GM23338 (cell line): ENCODE results near the gene CSNK1E. TPM values are rescaled to one million over a fixed set of nuclear protein-coding genes. Genes with fewer than 3 reads are reported as not detected.

Experiments
- ATAC-seq: fragments of 200-7000 bp; cut with Tn5 transposase; 3 replicates; pipeline ENCODE4 v1.9.1; 2020
- DNase-seq: peaks from one replicate; pipeline ENCODE4 v3.0.0-alpha.2; 2015; ENCODE audit warnings: low spot score
- H2AFZ ChIP-seq: fragments of 200-600 bp; sonication (generic); 2 replicates; pipeline ENCODE4 v1.8.0; 2016; ENCODE audit warnings: antibody characterized with exemption, mild to moderate bottlenecking, moderate library complexity
- H3F3A ChIP-seq: fragments of 200-600 bp; sonication (generic); replicated peaks from 2 replicates; pipeline ENCODE4 v1.8.0; 2017; ENCODE audit warnings: antibody characterized with exemption, mixed run types, low read depth
- H3K27ac ChIP-seq: fragments of 200-600 bp; sonication (generic); 2 replicates; pipeline ENCODE4 v1.6.1; 2016; ENCODE audit warnings: low read depth
- H3K27me3 ChIP-seq: fragments of 200-600 bp; sonication (generic); 2 replicates; pipeline ENCODE4 v1.8.0; 2016; ENCODE audit warnings: mild to moderate bottlenecking, mixed run types, moderate library complexity; ENCODE audit not compliant: insufficient read depth
- H3K36me3 ChIP-seq: fragments of 200-600 bp; sonication (generic); 2 replicates; pipeline ENCODE4 v1.8.0; 2016; ENCODE audit warnings: mild to moderate bottlenecking; ENCODE audit not compliant: insufficient read depth
- H3K4me1 ChIP-seq: fragments of 200-600 bp; sonication (generic); 2 replicates; pipeline ENCODE4 v1.8.0; 2016; ENCODE audit warnings: mild to moderate bottlenecking, moderate library complexity; ENCODE audit not compliant: insufficient read depth
- H3K4me2 ChIP-seq: fragments of 200-600 bp; sonication (generic); 2 replicates; pipeline ENCODE4 v1.7.1; 2017; ENCODE audit warnings: mixed run types
- H3K4me3 ChIP-seq: fragments of 200-600 bp; sonication (generic); 2 replicates; pipeline ENCODE4 v1.6.1; 2016; ENCODE audit warnings: mixed run types
- H3K79me2 ChIP-seq: fragments of 200-600 bp; sonication (generic); replicated peaks from 2 replicates; pipeline ENCODE4 v1.8.0; 2017; ENCODE audit warnings: mild to moderate bottlenecking; ENCODE audit not compliant: insufficient read depth
- H3K9me2 ChIP-seq: fragments of 200-600 bp; sonication (generic); 2 replicates; pipeline ENCODE4 v1.8.0; 2017; ENCODE audit not compliant: insufficient read depth
- H4K20me1 ChIP-seq: fragments of 200-600 bp; sonication (generic); replicated peaks from 2 replicates; pipeline ENCODE4 v1.8.0; 2017; ENCODE audit warnings: mild to moderate bottlenecking; ENCODE audit not compliant: insufficient read depth
- H3K27ac Mint-ChIP-seq: 2 replicates; pipeline ENCODE4 v1.8.0; 2020; ENCODE audit warnings: inconsistent platforms, mild to moderate bottlenecking, moderate library complexity, mixed read lengths
- H3K27me3 Mint-ChIP-seq: 3 replicates; pipeline ENCODE4 v1.8.0; 2022; ENCODE audit warnings: low read depth, mild to moderate bottlenecking, moderate library complexity, mixed read lengths, inconsistent platforms; ENCODE audit not compliant: insufficient read depth, poor library complexity
- H3K36me3 Mint-ChIP-seq: 3 replicates; pipeline ENCODE4 v1.8.0; 2021; ENCODE audit warnings: low read depth, mild to moderate bottlenecking, inconsistent platforms, moderate library complexity, mixed read lengths
- H3K4me1 Mint-ChIP-seq: 3 replicates; pipeline ENCODE4 v1.8.0; 2020; ENCODE audit warnings: mild to moderate bottlenecking, inconsistent platforms, mixed read lengths
- H3K4me3 Mint-ChIP-seq: 3 replicates; pipeline ENCODE4 v1.8.0; 2021; ENCODE audit warnings: moderate library complexity, mild to moderate bottlenecking, inconsistent platforms, mixed read lengths
- H3K9me3 Mint-ChIP-seq: 3 replicates; pipeline ENCODE4 v1.8.0; 2020; ENCODE audit warnings: moderate library complexity, mild to moderate bottlenecking, inconsistent platforms, mixed read lengths
- CREB1 ChIP-seq: fragments of 250-450 bp; sonication (Bioruptor Pico); IDR thresholded peaks from 2 replicates; pipeline ENCODE4 v1.5.0; 2020; ENCODE audit warnings: low read depth, mild to moderate bottlenecking, moderate library complexity
- CTCF ChIP-seq, 2 experiments: fragments of 200-600 bp in 1 of 2; sonication (generic) in 1 of 2; conservative IDR thresholded peaks; 2 replicates each; pipeline versions ENCODE4 v1.5.1 to v1.6.1; 2016 to 2017; ENCODE audit warnings: antibody characterized with exemption in 2 of 2, low read depth in 2 of 2, mild to moderate bottlenecking in 2 of 2, moderate library complexity in 1 of 2
- ETS1 ChIP-seq: IDR thresholded peaks from 2 replicates; pipeline ENCODE4 v1.6.1; 2016; ENCODE audit warnings: antibody characterized with exemption
- EZH2 ChIP-seq: fragments of 200-600 bp; sonication (generic); IDR thresholded peaks from one replicate; pipeline ENCODE4 v1.8.0; 2017; ENCODE audit warnings: antibody characterized with exemption, mild to moderate bottlenecking, low read depth; ENCODE audit not compliant: unreplicated experiment
- EZH2phosphoT487 ChIP-seq: fragments of 200-600 bp; sonication (generic); IDR thresholded peaks from one replicate; pipeline ENCODE4 v1.8.1; 2018; ENCODE audit warnings: antibody characterized with exemption; ENCODE audit not compliant: unreplicated experiment
- JUNB ChIP-seq: IDR thresholded peaks from one replicate; pipeline ENCODE4 v1.6.1; 2016; ENCODE audit warnings: antibody characterized with exemption; ENCODE audit not compliant: unreplicated experiment
- NANOG ChIP-seq: IDR thresholded peaks from 2 replicates; pipeline ENCODE4 v1.6.1; 2016; ENCODE audit warnings: antibody characterized with exemption, borderline replicate concordance
- POLR2AphosphoS5 ChIP-seq: IDR thresholded peaks from 2 replicates; pipeline ENCODE4 v1.6.1; 2016; ENCODE audit warnings: antibody characterized with exemption, low read depth
- REST ChIP-seq: IDR thresholded peaks from one replicate; pipeline ENCODE4 v1.6.1; 2018; ENCODE audit warnings: antibody characterized with exemption; ENCODE audit not compliant: unreplicated experiment
- STAT1 ChIP-seq: IDR thresholded peaks from one replicate; pipeline ENCODE4 v1.6.1; 2016; ENCODE audit warnings: antibody characterized with exemption; ENCODE audit not compliant: unreplicated experiment
- ZNF114 ChIP-seq: fragments of 250-450 bp; sonication (Bioruptor Pico); IDR thresholded peaks from 2 replicates; pipeline ENCODE4 v1.5.0; 2020; ENCODE audit warnings: mild to moderate bottlenecking, moderate library complexity
- ZNF331 ChIP-seq: fragments of 250-450 bp; sonication (Bioruptor Pico); IDR thresholded peaks from 2 replicates; pipeline ENCODE4 v1.5.0; 2020; ENCODE audit warnings: low read depth, mild to moderate bottlenecking, moderate library complexity
- ZNF462 ChIP-seq: fragments of 250-450 bp; sonication (Bioruptor Pico); IDR thresholded peaks from 2 replicates; pipeline ENCODE4 v1.5.0; 2020; ENCODE audit warnings: mild to moderate bottlenecking, moderate library complexity
- polyA plus RNA-seq: library from polyadenylated mRNA; unstranded; fragments of >200 nt; fragmentation: Nextera tagmentation; extraction: Ambion mirVana; gene quantifications from 2 replicates; pipeline ENCODE4 v1.2.1, GENCODE V29; 2016
- total RNA-seq: library from RNA; depleted of rRNA; stranded (reverse); fragments of >200 nt; shearing (Covaris generic); gene quantifications from 2 replicates; pipeline ENCODE4 v1.2.3, GENCODE V29; 2014

The CSNK1E gene
- total and polyA plus RNA-seq, 2 experiments from 2014 or later: 180 to 259 TPM

- Histone ChIP-seq H3K36me3 (no peaks in the 10 kb centered on the region), H3K9me2 (no peaks in the 10 kb centered on the region), H2AFZ (no peak overlapping the region), H3K27ac (peak overlapping the region; percentile 79; the same call in 1 of the 2 replicates), H3K4me1 (0 out of 2 replicates have a peak, but pooled peaks cover 2% of the 10 kb centered on the region), H3K4me3 (no peak overlapping the region), H3K79me2 (peaks cover 2% of the 10 kb centered on the region; the same call in 1 of the 2 replicates), H3K4me2 (no peak overlapping the region), H3K27me3 (no peaks in the 10 kb centered on the region), H4K20me1 (peaks cover 8% of the 10 kb centered on the region; the same call in 1 of the 2 replicates), H3F3A (no peaks in the 10 kb centered on the region)
- Mint-ChIP-seq H3K27me3 (peaks cover 10% of the 10 kb centered on the region), H3K4me3 (no peak overlapping the region), H3K9me3 (no peaks in the 10 kb centered on the region), H3K4me1 (peaks cover 31% of the 10 kb centered on the region), H3K27ac (no peak overlapping the region), H3K36me3 (peaks cover 23% of the 10 kb centered on the region)
- ATAC-seq (peak; percentile 13; the same call in 2 of the 3 replicates), DNase-seq (no peak)
- TF ChIP-seq ZNF462 (CRISPR knock-in tag) (no peak), REST (no peak), JUNB (no peak), POLR2AphosphoS5 (no peak), STAT1 (no peak), ZNF114 (CRISPR knock-in tag) (no peak), NANOG (no peak), ZNF331 (CRISPR knock-in tag) (no peak), EZH2phosphoT487 (no peak), ETS1 (no peak), EZH2 (no peak), CREB1 (no peak), CTCF (conservative IDR thresholded peaks at IDR 0.05; ENCODE audit: low read depth in 2 of 2) (no peak)
These were observed 74.0 kb downstream of the CSNK1E start for GRCh38 chr22:38243007-38243765.
